Stimulated activated CD8-positive, alpha-beta memory T cell treated with anti-CD3 and anti-CD28 coated beads, Interleukin-7, amount 100 ng/mL, for 1 hour (primary cell): ENCODE measurements around the gene TTC23.
"Not testable (repeated sequence)": the region's sequence is repeated elsewhere in the genome, so short reads cannot be mapped to it uniquely, and the experiment has no call there.

Source experiments
- DNase-seq, 2 donors: peaks; one replicate each; pipeline ENCODE4 v3.0.0-alpha.2; 2020; ENCODE audit warnings: low read depth in 2 of 2

Gene TTC23

GRCh38 chr15:99121691-99122410 lies 127.5 kb downstream of the TTC23 start:
- no peak for DNase-seq

GRCh38 chr15:99121207-99121606 lies 128.2 kb downstream of the TTC23 start:
- DNase-seq, result no peak

GRCh38 chr15:99120050-99120777 lies 129.2 kb downstream of the TTC23 start:
- DNase-seq, result no peak

GRCh38 chr15:99118801-99119546 lies 130.4 kb downstream of the TTC23 start:
- no peak for DNase-seq

GRCh38 chr15:99118258-99118632 lies 131.1 kb downstream of the TTC23 start:
- DNase-seq, result no peak

GRCh38 chr15:99117563-99118257 lies 131.7 kb downstream of the TTC23 start:
- DNase-seq, result no peak

GRCh38 chr15:99117111-99117510 lies 132.3 kb downstream of the TTC23 start:
- no peak for DNase-seq

- DNase-seq, result no peak
These were observed 133.8 kb downstream of the TTC23 start for GRCh38 chr15:99115300-99116215.

GRCh38 chr15:99114511-99115299 lies 134.7 kb downstream of the TTC23 start:
- DNase-seq, result no peak

GRCh38 chr15:99113547-99114271 lies 135.7 kb downstream of the TTC23 start:
- no peak for DNase-seq

GRCh38 chr15:99111641-99112040 lies 137.7 kb downstream of the TTC23 start:
- not testable (repeated sequence) for DNase-seq

GRCh38 chr15:99110581-99111320 lies 138.6 kb downstream of the TTC23 start:
- no peak for DNase-seq

GRCh38 chr15:99110093-99110492 lies 139.3 kb downstream of the TTC23 start:
- no peak for DNase-seq

- DNase-seq, result no peak
These were observed 139.8 kb downstream of the TTC23 start for GRCh38 chr15:99109555-99110021.

GRCh38 chr15:99108993-99109392 lies 140.4 kb downstream of the TTC23 start:
- no peak for DNase-seq

- no peak for DNase-seq
These were observed 142.8 kb downstream of the TTC23 start for GRCh38 chr15:99106417-99107220.

- DNase-seq, result no peak
These were observed 143.7 kb downstream of the TTC23 start for GRCh38 chr15:99105514-99106341.
